ENCODE measurements around the gene HTR2B. TPM values are rescaled to one million over a fixed set of nuclear protein-coding genes. Genes with fewer than 3 reads are reported as not detected.
"Not testable (repeated sequence)": the region's sequence is repeated elsewhere in the genome, so short reads cannot be mapped to it uniquely, and the experiment has no call there.

Gene HTR2B
- total RNA-seq, 1 donor from 2014 or later: 2.4 TPM

GRCh38 chr2:231133365-231134099 lies 8.7 kb upstream of the HTR2B start:
- no peak for DNase-seq (ENCODE audit: low read depth)

DNA sequence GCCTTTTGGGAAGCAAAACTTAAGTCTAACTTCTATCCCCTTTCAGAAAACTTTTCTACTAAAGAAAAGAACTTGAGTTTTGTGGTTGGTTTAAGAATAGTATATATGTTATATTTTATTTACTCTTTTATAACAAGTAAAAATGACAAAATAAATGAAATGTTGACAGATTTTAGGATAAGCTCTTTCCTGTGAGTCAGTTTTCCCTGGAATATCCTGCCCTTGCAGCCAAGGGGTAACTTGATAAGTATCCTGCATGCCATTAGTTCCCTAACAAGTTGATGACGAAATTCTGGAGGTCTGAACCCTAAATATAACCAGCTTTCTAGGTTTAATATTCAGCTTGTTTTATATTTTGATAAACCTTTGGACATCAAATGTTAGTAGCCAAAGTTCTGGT lies 7.3 kb upstream of the HTR2B start:
- DNase-seq (ENCODE audit: low read depth): peak; percentile 67

DNA sequence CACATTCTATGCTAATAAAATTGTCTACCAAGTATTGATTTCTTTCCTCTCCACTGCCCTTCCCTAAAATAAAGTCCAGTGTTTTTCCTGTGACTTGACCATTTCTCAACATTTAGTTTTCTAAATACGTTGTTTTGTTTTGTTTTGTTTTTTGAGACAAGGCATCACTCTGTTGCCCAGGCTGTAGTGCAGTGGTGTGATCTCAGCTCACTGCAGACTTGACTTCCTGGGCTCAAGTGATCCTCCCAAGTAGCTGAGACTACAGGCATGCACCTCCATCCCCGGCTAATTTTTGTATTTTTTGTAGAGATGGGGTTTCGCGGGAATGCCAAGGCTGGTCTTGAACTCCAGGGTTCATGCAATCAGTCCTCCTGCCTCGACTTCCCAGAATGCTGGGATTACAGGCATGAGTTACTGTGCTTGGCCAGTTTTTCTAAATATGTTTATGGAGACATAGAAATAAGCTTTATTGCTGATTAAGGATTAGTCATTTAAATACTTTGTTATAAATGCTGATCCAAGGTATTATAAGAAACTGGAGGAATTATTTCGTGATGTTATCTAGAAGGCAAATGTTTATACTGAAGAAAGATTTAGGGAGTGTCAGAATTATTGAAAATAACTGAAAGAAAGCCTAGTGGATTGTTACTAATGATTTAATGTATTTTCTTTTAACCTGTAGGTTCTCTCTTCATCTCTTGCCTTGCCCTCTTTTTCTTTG lies 5.7 kb upstream of the HTR2B start:
- DNase-seq (ENCODE audit: low read depth): no peak

DNA sequence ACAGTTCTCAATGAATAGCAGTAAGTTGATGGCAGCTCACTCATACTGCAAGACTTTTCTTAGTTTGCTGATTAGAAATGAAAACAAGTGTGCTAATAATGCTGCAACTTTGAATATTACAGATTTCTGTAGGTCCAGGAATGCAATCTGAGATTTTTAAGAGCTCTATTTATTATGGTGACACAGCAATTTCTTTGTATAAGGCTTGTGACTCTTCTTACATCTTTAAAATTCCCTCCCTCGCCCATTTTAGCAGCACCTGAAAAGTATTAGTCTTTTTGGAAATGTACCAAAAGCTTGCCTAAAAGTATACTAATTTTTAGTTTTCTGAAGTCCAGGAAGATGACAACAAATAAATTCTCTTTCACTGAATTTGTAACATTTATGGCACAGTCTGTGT lies 4.4 kb upstream of the HTR2B start:
- DNase-seq (ENCODE audit: low read depth): no peak

DNA sequence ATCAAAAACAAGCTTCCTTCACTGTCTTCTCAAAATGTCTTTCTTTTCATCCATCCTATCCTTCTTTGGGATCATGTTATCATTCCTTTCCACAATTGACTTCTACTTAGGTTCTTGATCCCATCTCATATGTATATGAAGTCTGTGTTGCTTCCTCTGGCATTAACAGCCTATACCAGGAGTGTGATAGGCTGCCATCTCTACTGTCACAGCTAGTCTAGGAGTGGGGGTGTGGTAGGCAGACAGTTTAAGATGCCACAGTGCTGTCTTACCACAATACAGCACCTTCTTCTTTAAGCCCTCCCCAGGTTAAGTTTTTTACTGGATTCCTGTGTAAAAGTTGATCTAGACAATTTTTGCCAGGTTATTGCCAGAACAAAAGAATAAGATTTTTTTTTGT lies 3.7 kb upstream of the HTR2B start:
- DNase-seq (ENCODE audit: low read depth): no peak

- DNase-seq (ENCODE audit: low read depth): no peak
Measured at GRCh38 chr2:231127936-231128335, 3.1 kb upstream of the HTR2B start.

DNA sequence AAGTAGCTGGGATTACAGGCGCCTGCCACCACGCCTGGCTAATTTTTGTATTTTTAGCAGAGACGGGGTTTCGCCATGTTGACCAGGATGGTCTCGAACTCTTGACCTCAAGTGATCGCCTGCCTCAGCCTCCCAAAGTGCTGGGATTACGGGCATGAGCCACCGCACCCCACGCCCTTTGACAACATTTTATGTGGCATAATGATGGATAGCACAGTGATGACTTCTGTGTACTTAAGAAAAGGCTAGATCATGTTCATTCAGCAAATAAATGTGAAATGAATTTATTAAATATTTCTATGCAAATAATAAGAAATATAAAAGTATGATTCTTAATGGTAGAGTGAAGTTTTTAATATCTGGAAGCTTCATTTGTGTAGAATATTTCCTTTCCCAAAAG lies 2.6 kb upstream of the HTR2B start:
- DNase-seq (ENCODE audit: low read depth): no peak

DNA sequence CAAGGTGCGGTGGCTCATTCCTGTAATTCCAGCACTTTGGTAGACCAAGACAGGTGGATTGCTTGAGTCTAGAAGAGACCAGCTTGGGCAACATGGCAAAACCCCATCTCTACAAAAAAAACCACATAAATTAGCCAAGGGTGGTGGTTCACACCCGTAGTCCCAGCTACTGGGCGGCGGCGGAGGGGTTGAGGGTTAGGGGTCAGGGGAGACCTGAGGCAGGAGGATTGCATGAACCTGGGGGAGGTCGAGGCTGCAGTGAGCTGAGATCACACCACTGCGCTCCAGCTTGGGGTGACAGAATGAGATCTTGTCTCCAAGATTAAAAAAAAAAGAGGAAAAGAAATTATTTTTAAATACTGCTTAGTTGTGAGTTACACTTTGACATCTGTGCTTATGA lies 1.3 kb upstream of the HTR2B start:
- no peak for DNase-seq (ENCODE audit: low read depth)

GRCh38 chr2:231123362-231123898 lies 1.4 kb downstream of the HTR2B start:
- peak; percentile 65 for DNase-seq (ENCODE audit: low read depth)

DNA sequence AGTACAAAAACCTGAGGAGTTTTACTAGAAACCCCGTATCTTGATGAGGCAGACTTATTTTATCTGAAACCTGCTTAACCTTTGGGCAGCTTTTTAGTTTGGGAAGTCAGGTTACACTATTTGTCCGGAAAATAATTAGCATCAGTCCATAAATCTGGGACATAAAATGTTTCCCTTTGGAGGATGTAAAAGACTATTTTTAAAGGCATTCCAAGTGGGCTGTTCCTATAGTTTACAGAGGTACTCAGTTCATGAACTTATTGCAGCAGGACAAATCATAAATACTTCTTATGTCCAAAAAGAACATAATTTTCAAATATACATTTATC lies 6.3 kb downstream of the HTR2B start:
- no peak for DNase-seq (ENCODE audit: low read depth)

GRCh38 chr2:231117922-231118613 lies 6.8 kb downstream of the HTR2B start:
- DNase-seq (ENCODE audit: low read depth): no peak

DNA sequence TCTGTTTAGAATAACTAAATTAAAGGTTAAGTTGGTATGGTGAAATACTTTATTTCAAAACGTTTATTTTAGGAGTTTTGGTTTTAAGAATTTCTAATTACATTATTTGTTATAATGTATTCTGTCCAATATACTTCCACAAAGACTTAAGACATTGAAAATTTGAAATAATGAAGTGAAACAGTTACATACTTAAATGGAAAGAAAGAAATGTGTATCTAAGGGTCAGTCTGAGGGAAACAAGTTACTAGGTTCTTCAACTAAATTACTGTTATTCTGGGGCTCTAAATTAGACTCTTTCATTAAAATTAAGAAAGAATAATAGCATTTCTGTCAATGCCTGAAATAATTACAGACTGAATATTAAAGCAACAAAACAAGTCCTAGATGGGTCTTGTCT lies 7.7 kb downstream of the HTR2B start:
- DNase-seq (ENCODE audit: low read depth): no peak

GRCh38 chr2:231115651-231116050 lies 9.2 kb downstream of the HTR2B start:
- no peak for DNase-seq (ENCODE audit: low read depth)

GRCh38 chr2:231113489-231113888 lies 11.4 kb downstream of the HTR2B start:
- no peak for DNase-seq (ENCODE audit: low read depth)

DNA sequence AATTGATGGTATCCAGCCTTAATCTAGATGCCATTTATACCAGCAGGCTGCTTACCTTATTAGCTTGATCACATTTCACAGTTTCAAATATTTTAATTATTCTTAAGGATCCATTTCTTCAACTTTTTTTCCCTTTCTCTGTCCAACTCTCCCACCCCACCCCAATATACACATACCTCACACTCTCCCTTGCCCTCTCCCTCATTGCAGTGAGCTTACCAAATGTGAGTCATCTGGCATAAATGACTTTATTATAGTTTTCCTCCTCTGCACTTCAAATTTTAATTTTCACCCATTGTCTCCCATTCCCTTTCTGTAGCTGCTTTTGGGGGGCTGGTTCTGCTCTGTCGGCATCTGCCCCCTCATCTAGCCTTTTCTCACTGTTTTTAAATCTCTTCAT lies 12.9 kb downstream of the HTR2B start:
- DNase-seq (ENCODE audit: low read depth): no peak

GRCh38 chr2:231110551-231110950 lies 14.3 kb downstream of the HTR2B start:
- DNase-seq (ENCODE audit: low read depth): peak; percentile 86

GRCh38 chr2:231104115-231104713 lies 20.6 kb downstream of the HTR2B start:
- DNase-seq (ENCODE audit: low read depth): peak; percentile 81

GRCh38 chr2:231102772-231103171 lies 22.1 kb downstream of the HTR2B start:
- no peak for DNase-seq (ENCODE audit: low read depth)

DNA sequence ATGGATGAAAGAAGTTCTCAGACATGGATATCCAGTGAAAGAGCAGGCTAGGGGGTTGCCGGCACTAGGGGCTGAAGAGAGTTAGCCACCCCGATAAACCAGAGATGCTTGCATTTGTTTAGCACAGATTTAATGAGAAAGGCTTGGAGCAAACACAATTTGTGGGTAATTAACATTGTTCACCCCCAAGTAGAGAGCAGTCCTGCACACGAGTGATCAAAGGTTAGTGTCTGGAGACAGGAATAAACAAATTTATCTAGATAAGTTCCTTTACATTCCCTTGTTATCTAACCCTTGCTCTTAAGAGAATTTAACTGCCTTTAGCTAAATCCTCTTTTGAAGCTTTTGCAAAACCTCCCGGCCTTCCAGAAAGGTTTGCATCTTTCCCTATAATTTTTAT lies 23.9 kb downstream of the HTR2B start:
- no peak for DNase-seq (ENCODE audit: low read depth)

GRCh38 chr2:231100321-231100720 lies 24.5 kb downstream of the HTR2B start:
- not testable (repeated sequence) for DNase-seq (ENCODE audit: low read depth)

DNA sequence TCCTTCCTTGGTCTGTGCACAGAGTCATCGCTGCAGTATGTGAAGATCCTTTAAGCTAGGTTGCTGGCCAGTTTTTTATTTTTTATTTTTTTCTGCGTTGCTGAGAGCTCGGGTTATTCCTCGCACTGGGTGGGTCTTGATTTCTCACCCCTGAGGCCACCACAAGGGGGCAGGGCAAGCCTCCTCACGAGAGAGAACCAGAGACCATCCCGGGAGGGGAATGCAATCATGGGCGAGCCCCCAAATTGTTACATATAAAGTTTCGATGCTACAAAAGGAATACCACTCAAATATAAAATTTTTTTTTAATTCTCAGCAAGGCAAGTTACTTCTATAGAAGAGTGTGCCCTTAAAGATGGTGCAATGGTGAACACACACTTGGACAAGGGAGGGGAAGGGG lies 24.9 kb downstream of the HTR2B start:
- DNase-seq (ENCODE audit: low read depth): no peak
